ENCODE data around the gene SLC37A4. TPM values are rescaled to one million over a fixed set of nuclear protein-coding genes. Genes with fewer than 3 reads are reported as not detected.

The SLC37A4 gene
- 21.2 TPM for total RNA-seq (ENCODE audit: unreplicated experiment)
- long read RNA-seq, transcript SLC37A4-210 (9 exons, 2,040 nt): major isoform, 6 of 14 reads
- long read RNA-seq, partial matches to known transcripts: 2 of 14 reads
- long read RNA-seq, other reads (novel, unspliced or antisense): 6 of 14 reads

- Mint-ChIP-seq H3K4me3 (ENCODE audit: unreplicated experiment) (peak within 1 kb of the TSS; percentile 86), H3K4me1 (ENCODE audit: low read depth, unreplicated experiment) (peaks cover 11% of the 10 kb centered on the region), H3K27ac (ENCODE audit: unreplicated experiment) (peak within 1 kb of the TSS; percentile 34), H3K27me3 (ENCODE audit: unreplicated experiment) (peaks cover 5% of the 10 kb centered on the region), H3K9me3 (ENCODE audit: unreplicated experiment) (peaks cover 3% of the 10 kb centered on the region), H3K36me3 (ENCODE audit: unreplicated experiment) (no peaks in the 10 kb centered on the region)
- DNase-seq: peak; percentile 98
- TF ChIP-seq, protein P1, sequence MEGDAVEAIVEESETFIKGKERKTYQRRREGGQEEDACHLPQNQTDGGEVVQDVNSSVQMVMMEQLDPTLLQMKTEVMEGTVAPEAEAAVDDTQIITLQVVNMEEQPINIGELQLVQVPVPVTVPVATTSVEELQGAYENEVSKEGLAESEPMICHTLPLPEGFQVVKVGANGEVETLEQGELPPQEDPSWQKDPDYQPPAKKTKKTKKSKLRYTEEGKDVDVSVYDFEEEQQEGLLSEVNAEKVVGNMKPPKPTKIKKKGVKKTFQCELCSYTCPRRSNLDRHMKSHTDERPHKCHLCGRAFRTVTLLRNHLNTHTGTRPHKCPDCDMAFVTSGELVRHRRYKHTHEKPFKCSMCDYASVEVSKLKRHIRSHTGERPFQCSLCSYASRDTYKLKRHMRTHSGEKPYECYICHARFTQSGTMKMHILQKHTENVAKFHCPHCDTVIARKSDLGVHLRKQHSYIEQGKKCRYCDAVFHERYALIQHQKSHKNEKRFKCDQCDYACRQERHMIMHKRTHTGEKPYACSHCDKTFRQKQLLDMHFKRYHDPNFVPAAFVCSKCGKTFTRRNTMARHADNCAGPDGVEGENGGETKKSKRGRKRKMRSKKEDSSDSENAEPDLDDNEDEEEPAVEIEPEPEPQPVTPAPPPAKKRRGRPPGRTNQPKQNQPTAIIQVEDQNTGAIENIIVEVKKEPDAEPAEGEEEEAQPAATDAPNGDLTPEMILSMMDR (IDR thresholded peaks at IDR 0.05; ENCODE audit: partially characterized antibody, unreplicated experiment): no peak
These were observed at the start of gene SLC37A4 for GRCh38 chr11:119030329-119031047. TSS of gene SLC37A4 (minus strand) at chr11:119030877.

- Mint-ChIP-seq H3K4me1 (ENCODE audit: low read depth, unreplicated experiment) (no peaks in the 10 kb centered on the region), H3K27ac (ENCODE audit: unreplicated experiment) (no peak overlapping the region), H3K9me3 (ENCODE audit: unreplicated experiment) (peaks cover 5% of the 10 kb centered on the region), H3K4me3 (ENCODE audit: unreplicated experiment) (no peak overlapping the region), H3K36me3 (ENCODE audit: unreplicated experiment) (no peaks in the 10 kb centered on the region), H3K27me3 (ENCODE audit: unreplicated experiment) (peaks cover 6% of the 10 kb centered on the region)
- TF ChIP-seq, protein P1 (IDR thresholded peaks at IDR 0.05; ENCODE audit: partially characterized antibody, unreplicated experiment): no peak
- no peak for DNase-seq
These were observed 48.2 kb upstream of the SLC37A4 start for GRCh38 chr11:119078675-119079420.

DNA sequence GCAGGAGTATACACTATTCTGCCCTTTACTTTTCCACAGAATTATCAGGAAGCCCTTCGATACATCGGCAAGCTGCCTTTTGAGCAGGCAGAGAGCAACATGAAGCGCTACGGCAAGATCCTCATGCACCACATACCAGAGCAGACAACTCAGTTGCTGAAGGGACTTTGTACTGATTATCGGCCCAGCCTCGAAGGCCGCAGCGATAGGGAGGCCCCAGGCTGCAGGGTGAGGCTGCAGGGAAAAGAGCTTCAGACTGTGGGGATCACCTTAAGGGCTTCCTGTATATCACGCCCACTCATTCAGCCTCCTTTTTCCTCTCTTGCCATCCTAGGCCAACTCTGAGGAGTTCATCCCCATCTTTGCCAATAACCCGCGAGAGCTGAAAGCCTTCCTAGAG lies 47.2 kb upstream of the SLC37A4 start:
- H3K9me3 Mint-ChIP-seq (ENCODE audit: unreplicated experiment): peaks cover 5% of the 10 kb centered on the region
- DNase-seq: no peak
- H3K36me3 Mint-ChIP-seq (ENCODE audit: unreplicated experiment): no peaks in the 10 kb centered on the region
- H3K27ac Mint-ChIP-seq (ENCODE audit: unreplicated experiment): no peak overlapping the region
- H3K4me3 Mint-ChIP-seq (ENCODE audit: unreplicated experiment): no peak overlapping the region
- TF ChIP-seq, protein P1 (IDR thresholded peaks at IDR 0.05; ENCODE audit: partially characterized antibody, unreplicated experiment): no peak
- peaks cover 6% of the 10 kb centered on the region for H3K27me3 Mint-ChIP-seq (ENCODE audit: unreplicated experiment)
- H3K4me1 Mint-ChIP-seq (ENCODE audit: low read depth, unreplicated experiment): no peaks in the 10 kb centered on the region

DNA sequence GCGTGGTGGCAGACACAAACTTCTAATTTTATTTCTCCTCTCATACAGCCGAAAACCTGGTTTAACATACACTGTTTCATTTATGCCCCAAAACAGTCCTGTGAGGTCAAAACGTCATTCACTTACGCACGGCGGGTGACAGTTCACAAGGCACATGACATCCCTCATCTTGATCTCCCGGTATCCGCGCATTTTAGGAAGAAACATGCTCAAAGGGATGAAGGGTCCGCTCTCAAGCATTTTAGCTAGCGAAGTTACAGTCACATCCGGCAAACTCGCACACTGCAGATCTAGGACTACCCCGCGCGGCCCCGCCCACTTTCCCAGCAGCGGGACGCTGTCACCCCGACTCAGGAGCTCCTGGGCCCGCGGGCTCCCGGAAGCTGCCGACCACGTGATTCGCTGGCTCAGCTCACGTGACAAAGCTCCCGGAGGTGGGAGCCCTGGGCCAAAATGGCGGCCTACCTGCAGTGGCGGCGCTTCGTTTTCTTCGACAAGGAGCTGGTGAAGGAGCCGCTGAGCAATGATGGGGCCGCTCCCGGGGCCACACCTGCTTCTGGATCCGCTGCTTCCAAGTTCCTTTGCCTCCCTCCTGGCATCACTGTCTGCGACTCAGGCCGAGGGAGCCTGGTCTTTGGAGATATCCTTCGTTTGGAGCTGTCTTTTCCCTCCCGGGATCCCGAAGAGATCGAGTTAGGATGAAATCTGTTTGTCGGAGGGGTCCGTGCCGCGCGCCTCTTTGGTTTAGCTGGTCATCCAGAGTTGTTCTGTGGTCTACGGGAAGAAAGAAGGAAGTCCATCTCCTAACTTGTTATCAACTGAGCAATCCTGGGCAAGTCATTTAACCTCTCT lies 36.9 kb upstream of the SLC37A4 start, which contains the start of gene VPS11:
Gene VPS11 (plus strand): TSS at position 448 of the 852 bp plus-strand sequence. CDS start 6 bp downstream, at position 454.
- Mint-ChIP-seq H3K36me3 (ENCODE audit: unreplicated experiment) (no peaks in the 10 kb centered on the region), H3K27ac (ENCODE audit: unreplicated experiment) (peak within 1 kb of the TSS; percentile 77), H3K4me3 (ENCODE audit: unreplicated experiment) (peak within 1 kb of the TSS; percentile 97), H3K27me3 (ENCODE audit: unreplicated experiment) (peaks cover 2% of the 10 kb centered on the region), H3K9me3 (ENCODE audit: unreplicated experiment) (peaks cover 6% of the 10 kb centered on the region), H3K4me1 (ENCODE audit: low read depth, unreplicated experiment) (peaks cover 3% of the 10 kb centered on the region)
- TF ChIP-seq, protein P1 (IDR thresholded peaks at IDR 0.05; ENCODE audit: partially characterized antibody, unreplicated experiment): no peak
- peak; percentile 98 for DNase-seq

Data from glutamatergic neuron (in vitro differentiated cells).